Stimulated activated CD8-positive, alpha-beta memory T cell treated with anti-CD3 and anti-CD28 coated beads, Interleukin-4, amount 100 ng/mL, for 1 hour (primary cell): Measurements from ENCODE around the gene HK1.

ENCODE experiments used
- DNase-seq, 2 donors: peaks; one replicate each; pipeline ENCODE4 v3.0.0-alpha.2; 2020; ENCODE audit warnings: low read depth in 2 of 2, low spot score in 1 of 2

The HK1 gene

DNA sequence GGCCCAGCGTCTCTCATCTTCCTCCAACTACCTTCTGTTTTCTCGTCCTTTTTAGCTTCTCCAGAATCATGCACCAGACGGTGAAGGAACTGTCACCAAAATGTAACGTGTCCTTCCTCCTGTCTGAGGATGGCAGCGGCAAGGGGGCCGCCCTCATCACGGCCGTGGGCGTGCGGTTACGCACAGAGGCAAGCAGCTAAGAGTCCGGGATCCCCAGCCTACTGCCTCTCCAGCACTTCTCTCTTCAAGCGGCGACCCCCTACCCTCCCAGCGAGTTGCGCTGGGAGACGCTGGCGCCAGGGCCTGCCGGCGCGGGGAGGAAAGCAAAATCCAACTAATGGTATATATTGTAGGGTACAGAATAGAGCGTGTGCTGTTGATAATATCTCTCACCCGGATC is 122.6 kb downstream of the HK1 start:
- no peak for DNase-seq

DNA sequence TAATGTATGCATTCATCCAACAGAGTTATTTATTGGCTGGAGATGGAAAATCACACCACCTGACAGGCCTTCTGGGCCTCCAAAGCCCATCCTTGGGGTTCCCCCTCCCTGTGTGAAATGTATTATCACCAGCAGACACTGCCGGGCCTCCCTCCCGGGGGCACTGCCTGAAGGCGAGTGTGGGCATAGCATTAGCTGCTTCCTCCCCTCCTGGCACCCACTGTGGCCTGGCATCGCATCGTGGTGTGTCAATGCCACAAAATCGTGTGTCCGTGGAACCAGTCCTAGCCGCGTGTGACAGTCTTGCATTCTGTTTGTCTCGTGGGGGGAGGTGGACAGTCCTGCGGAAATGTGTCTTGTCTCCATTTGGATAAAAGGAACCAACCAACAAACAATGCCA is 123.1 kb downstream of the HK1 start:
- DNase-seq: no peak

DNA sequence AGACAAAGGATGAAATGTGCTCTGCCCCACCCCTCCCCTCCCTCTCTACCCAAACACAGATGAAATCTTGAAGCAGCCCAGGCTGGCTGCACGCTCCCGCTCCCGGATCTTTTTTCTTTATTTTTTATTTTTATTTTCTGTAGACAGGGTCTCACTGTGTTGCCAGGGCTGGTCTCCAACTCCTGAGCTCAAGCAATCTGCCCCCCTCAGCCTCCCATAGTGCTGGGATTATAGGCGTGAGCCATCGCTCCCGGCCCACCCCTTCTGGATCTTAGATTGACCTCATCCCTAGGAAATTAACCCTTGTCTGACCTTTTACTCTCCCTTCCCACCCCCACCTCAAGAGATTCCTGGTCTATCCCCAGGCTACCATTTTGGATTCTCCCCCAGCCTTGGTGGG is 124.1 kb downstream of the HK1 start:
- no peak for DNase-seq

DNA sequence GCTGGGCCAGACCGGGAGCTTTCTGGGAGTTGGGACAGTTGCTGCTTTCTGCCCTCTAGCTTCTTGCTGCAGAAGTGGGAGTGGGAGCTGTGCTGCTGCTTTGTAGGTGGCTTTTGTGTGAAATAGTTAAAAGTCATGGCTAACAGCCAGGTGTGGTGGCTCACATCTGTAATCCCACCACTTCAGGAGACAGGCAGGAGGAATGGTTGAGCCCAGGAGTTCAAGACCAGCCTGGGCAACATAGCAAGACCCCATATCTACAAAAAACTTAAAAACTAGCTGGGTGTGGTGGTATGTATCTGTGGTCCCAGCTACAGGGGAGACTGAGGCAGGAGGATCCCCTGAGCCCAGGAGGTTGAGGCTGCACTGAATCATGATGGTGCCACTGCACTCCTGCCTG is 124.8 kb downstream of the HK1 start:
- no peak for DNase-seq

DNA sequence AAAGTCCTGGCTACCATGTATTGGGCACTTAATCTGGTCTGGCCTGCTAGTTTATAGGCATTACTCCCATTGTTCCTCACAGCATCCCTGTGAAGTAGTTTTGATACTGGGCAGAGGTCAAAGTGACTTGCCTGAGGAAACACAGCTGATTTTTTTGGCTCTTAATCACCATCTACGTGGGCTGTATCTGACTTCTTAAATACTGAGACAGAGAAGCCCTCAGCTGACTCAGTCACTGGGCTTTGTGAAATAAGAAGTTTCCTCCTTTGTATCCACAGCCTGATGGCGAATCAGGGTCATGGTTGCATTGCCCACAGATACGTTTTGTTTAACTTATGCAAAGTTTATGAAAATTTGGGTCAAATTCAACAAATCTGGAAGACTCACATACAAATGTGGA is 125.2 kb downstream of the HK1 start:
- no peak for DNase-seq

DNA sequence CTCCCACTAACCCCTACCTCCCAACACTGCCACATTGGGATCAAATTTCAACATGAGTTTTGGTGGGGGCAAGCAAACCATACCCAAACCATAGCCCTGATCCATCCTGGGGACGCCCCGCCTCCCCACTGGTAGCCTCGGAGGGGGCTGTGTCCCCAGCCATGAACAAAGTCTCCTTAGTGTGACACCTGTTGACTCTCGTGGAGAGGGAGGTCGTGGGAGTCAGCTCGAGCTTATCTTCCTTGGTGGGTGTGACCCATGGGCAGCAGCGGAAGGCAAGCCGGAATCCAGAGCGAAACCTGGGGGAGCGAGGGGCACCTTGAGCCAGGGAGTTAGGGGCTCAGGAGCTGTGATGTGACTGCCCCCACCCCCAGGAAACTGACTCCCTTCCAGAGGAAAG is 126.5 kb downstream of the HK1 start:
- DNase-seq: no peak

DNA sequence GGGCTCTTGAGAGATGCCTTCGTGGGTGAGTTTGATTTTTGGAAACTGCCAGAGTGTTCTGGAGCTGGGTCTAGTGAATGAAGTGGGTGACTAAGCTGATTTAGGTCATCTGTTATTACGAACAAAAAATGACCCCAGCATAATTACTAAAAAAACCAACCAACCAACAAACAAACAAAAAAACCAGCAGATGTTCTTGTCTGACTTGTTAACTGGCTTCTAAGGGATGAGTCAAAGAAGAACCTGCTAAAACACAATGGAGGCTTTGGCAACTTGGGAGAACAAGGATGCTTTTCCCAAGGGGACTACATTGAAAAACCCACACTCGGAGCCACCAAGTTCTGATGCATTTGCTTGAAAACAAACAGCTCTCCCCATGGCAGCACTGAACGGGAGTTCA is 126.9 kb downstream of the HK1 start:
- no peak for DNase-seq

DNA sequence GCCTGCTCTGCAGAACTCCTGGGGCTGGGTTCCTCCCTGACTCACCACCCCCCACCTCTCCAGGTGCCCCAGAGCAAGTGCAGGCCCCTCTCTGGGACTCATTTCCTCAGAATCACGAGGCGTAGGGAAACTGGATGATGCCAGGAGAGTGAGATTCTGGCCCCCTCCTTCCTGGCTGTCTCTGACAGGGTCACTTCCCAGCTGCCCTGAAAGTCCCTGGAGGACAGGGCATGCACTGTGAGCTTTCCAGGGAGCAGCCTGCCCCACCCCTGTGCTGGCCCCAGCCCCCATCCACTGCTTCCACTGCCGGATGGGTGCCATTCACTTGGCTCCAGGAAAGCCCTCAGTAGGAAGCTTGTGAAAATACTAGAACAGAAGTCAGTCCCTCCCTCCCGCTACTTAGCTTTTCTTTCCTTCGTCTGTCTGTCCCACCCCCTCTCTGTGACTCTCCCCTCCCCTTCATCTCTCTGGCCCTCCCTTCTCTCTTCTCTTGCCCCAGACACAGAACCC is 128.1 kb downstream of the HK1 start:
- DNase-seq: no peak

DNA sequence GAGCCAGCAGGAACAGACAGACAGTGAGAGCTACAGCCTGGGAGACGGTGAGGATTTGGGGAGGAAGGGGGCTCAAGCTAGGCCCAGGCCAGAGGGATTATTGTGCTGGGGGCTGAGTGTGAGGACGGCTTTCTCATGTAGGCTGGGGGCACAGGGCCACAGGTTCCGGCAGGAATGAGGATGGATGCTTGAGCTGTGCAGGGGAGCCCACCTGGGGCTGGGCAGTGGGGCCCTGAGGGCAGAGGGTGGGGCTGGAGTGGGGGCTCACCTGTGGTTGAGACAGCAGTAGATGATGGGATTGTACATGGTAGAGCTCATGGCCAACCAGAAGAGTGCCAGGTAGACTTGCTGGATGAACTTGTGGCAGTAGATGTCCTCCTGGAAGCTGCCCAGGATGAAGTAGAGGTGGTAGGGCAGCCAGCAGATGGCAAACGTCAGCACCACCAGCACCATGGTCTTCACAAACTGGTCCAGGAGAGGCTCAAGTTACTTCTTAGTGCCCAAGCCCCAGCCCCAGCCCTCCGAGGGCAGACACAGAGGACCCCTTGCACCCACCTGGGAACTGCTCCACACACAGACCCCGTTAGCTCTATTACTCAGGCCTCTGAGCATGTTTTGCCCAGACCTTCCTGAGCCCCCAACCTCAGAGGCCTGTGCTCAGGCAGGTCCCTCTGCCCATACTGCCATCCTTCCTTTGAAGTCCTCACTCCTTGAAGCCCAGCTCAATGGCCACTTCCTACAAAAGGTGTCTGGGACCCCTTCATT is 128.7 kb downstream of the HK1 start:
- DNase-seq: no peak

DNA sequence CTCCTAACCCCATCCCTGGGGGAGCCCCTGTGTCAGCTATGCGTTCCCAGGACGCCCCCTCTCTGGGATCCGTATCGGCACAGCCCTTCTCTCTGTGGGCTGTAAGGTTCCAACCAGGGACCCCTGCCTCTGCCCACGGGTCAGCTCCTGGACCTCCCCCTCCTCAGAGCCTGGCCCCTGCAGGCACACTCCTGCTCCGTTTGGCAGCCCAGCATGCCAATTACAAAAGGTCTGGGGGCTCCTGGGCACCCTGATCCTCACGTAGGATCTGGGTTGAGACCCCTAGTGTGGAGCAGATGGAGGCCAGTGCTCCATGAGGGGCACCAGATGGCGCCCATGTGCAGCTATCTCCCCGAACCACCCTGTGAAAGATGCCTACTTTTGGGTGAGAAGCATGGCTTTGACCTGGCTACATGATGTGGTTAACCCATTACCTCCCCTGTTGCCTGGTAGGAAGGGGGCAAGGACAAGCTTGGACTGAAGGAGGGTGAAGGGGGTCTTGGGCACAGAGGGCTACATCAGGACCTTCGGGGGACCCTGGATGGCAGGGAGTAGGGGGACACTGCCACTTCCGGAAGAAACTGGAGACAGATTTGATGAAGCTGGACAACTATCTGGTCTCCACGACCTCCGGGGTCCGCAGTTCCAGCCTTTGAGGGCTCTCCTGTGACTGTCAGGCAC is 129.5 kb downstream of the HK1 start:
- DNase-seq: no peak

DNA sequence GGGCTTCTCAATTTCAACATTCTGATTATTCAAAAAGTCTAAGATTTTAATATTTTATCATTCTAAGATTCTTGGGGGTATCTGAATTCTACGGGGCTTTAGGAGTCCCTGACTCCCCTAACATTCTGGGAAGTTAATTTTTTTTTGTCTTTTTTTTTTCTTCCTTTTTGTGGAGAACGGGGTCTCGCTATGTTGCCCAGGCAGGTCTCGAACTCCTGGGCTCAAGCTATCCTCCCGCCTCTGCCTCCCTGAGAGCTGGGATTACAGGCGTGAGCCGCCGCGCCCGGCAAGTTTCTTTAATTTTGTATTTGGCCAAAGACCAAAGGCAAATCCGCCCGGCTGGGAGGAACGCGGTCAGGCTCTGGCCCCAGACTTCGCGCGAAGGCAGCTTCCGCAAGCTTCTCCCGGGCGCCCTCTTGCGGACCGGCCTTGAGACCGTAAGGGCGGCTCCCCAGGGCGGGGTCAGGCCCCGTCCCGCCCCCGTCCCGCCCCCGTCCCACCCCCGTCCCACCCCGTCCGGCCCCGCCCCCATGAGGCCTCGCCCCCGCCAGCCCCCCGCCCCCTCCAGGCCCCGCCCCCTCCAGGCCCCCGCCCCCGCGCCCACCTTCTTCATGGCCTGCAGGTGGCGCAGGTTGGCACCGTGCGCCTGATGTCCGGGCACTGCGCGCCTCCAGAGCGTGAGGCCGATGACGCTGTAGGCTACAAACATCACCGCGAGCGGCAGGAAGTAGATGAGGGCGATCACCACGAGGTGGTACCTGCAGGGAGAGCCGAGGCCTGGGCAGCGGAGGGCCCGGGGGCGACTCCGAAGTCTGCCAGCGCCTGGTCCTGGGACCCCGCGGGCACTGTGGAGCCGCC is 130.3 kb downstream of the HK1 start:
- DNase-seq: peak; percentile 75 to 81

DNA sequence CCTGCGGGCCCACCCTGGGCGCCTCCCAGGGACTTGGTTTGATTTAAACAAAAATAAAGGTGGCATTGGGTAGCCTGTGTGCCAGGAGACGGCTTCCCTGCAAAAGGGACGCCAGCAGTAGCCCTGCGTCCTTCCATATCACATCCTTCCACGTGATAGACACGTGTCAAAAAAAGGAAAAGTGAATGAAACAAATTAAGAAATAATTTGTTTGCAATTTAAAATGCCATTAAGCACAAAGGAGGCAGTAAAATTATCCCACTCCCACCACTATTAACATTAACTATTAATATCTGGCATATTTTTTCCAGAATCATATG is 130.8 kb downstream of the HK1 start:
- no peak for DNase-seq

DNA sequence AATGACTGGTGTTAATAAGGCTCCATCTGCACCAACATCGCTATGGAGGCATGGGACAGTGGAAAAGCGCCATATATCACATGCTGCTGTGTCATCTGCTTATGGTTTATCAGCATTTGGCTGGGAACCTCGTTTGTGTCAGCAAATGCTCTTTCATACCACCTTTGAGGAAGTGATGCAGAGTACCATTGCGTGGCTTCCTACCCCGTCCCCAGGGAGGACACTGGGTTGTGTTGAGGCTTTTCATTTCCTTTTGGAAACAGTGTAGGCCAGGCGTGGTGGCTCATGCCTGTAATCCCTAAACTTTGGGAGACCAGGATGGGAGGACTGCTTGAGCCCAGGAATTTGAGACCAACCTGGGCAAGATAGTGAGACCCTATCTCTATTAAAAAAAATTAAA is 131.7 kb downstream of the HK1 start:
- DNase-seq: no peak

DNA sequence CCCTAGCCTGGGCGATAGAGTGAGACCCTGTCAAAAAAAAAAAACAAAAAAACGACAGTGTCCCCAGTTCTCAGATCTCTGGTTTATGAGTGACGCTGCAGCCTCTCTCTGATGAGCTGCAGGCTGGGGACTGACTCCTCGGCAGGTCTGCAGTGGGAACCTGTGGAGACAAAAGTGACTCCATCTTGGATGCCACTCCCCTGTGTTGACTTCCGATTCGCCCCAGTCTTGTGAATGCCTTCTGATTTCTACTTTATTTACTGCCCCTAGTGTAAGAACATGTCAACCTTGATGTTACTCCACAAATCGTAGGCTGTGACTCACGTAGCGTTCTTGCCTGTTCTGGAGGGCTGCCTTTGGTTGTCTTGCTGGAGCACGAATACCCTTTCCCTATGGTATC is 132.2 kb downstream of the HK1 start:
- no peak for DNase-seq

DNA sequence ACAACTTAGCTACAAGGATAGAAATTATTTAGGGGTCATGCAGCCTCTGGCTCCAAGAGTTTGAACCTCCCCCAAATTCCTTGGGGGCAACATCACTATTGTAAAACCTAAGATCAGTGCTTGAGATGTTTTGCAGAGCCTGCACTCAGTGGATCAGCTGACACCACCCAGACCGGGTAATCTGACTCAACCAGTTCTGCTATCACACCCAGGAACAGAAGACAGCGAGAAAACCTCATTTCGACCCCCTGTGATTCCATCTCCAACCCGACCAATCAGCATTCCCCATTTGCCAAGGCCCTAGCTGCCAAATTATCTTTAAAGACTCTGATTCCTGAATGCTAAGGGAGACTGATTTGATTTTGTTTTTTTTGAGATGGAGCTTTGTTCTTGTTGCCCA is 133.2 kb downstream of the HK1 start:
- DNase-seq: no peak

DNA sequence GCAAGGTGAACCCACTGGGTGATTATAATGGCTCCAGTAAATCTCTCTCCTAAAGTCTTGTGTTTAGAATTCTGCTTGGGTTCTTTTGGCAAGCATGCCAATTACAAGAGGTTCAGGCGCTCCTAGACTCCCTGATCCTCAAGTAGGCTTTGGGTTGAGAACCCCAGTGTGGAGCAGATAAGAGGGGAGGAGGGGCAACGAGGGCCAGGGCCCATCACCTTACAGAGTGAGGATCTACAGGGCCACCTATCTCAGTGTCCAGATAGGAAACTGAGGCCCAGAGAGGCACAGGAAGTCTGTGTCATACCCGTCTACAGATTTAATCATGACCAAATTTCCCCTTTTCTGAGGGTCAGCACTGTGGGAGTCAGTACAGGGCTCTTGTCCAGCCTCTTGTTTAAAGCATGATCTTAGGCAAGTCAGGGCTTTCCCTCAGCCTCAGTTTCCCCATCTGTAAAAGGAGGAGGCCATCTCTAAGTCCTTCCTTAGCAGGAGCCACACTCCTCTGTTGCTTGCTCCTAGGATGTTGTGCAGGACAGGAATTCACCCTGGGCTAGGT is 134.0 kb downstream of the HK1 start:
- DNase-seq: no peak

DNA sequence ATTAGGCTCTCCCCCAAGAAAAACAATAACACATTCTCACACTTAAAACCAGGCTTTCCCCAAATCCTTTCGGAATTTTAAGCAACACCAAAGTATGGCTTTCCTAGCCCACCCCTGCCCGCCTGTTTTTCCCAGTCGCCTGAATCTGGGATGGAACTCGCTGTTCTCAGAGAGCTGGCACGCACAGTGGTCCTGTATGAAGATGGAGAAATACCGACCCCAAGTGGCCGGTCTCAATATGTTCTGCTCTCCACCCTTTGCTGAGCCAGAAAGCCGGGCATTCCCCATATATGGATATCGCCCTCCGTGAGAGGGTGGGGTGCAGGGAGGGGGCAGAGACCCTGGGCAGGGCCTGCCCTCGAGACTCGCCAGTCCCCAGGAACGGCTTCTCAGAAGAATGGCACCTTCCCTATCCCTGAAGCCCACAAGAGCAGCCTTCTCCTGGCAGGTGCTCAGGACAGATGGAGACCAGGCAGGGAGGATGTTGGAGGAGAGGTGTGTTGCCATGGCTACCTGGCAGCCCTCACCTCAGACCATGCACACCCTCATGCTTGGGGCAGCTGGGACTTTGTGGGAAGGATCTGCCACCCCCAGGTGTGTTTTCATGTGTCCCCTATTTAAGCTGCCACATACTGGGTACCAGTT is 135.0 kb downstream of the HK1 start:
- DNase-seq: no peak

DNA sequence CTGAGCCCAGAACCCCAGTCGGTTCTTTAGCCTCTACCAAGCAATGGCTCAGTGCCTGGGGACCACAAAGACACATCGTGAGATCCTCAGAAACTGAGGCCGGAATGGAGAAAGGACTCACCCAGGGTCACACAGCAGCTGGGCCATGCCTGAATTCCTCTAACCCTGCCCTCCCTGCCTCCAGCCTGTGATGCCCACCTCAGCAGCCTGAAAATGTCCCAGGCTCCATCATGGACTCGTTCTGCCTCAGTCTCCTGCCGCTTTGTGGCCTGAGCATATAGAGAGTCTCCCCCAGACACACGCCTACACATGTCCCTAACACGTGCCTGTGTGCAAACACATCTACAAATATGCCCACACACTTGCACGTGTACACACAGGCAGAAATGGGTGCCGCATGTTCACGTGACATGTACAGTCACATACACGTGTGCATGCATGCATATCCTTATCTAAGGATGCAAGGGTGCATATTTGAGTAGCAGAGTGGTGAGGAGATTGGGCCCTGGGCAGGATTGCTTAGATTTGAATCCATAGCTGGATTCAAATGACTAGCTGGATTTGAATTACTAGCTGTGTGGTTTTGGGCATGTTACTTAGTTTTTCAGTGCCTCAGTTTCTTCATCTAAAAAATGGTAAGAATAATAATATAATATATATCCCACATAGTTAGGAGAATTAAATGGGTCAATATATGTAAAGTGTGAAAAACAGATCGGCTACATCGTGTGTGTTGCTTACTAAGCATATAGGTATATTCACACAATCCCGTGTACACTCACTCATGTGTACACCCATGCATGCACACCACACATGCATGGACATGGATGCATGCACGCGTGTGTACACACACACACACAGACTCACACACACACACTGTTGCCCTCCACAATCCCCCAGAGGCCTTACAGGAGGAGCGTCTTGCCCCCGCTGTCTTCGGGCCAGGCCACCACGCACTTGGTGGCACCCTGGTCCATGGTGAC is 136.0 kb downstream of the HK1 start:
- DNase-seq: no peak

DNA sequence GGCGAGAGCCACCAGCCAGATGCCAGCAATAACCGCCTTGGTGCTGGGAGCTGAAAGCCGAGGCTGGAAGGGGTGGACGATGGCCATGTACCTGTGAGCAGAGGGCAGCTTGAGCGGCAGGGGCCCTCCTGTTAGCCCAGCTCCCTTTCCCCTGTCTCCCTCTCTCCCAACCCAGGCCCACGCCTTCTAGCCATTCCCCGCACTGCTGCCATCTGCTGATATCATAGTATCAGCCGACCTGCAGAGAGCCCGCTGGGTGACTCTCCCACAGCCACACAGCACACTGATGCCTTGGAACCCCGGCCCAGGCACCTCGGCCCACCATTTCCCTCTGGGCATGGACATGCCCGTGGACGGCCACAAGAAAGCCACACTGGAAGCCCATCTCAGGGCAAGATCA is 136.8 kb downstream of the HK1 start:
- DNase-seq: no peak

DNA sequence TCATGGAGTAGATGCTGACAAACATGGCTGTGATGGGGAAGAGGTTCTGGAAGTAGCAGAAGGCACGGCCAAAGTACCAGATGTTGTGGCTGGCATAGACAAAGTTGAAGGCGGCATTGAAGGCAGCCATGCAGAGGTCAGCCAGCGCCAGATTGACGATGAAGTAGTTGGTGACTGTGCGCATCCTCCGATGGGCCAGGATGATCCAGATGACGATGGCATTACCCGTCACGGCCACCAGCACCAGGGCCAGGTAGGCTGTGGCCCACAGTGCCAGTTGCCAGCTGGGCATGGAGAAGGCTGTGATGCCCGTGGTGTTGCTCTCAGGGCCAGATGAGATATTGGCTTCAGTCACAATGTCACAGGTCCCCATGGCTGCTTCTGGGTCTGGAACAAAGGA is 137.7 kb downstream of the HK1 start:
- DNase-seq: no peak
